ENCODE results near the gene CCNYL1.

DNA sequence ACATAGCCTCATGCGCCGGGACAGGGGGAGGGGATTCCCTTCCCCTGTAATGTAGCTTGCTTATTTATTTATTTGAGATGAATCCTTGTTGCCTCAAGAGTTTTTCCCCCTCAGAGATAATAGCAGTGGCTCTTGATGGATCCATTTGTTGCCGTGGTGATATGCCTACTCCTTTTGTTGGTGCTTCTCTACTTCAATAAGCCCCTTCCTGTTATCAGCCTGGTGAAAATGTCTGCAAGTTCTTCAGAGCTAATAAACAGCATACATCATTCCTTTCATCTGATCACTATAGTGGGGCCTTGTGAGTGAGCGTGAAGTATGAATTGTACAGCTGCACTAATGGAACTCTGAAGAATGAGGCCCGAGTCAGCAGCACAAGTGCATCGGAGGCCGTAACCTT is 38.9 kb downstream of the CCNYL1 start:
- TF ChIP-seq, protein P1, sequence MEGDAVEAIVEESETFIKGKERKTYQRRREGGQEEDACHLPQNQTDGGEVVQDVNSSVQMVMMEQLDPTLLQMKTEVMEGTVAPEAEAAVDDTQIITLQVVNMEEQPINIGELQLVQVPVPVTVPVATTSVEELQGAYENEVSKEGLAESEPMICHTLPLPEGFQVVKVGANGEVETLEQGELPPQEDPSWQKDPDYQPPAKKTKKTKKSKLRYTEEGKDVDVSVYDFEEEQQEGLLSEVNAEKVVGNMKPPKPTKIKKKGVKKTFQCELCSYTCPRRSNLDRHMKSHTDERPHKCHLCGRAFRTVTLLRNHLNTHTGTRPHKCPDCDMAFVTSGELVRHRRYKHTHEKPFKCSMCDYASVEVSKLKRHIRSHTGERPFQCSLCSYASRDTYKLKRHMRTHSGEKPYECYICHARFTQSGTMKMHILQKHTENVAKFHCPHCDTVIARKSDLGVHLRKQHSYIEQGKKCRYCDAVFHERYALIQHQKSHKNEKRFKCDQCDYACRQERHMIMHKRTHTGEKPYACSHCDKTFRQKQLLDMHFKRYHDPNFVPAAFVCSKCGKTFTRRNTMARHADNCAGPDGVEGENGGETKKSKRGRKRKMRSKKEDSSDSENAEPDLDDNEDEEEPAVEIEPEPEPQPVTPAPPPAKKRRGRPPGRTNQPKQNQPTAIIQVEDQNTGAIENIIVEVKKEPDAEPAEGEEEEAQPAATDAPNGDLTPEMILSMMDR (IDR thresholded peaks at IDR 0.05): no peak
- TF ChIP-seq POLR2A (IDR thresholded peaks at IDR 0.05): no peak

Measured in thyroid gland (tissue), 4 donors.